ENCODE results near the gene COL5A1. TPM values are rescaled to one million over a fixed set of nuclear protein-coding genes. Genes with fewer than 3 reads are reported as not detected.
A peak's percentile ranks its signal among the peaks of the same experiment; 100 is the strongest.

The COL5A1 gene
- total and polyA plus RNA-seq, 2 experiments from 2014 or later, result 211 to 812 TPM

DNA sequence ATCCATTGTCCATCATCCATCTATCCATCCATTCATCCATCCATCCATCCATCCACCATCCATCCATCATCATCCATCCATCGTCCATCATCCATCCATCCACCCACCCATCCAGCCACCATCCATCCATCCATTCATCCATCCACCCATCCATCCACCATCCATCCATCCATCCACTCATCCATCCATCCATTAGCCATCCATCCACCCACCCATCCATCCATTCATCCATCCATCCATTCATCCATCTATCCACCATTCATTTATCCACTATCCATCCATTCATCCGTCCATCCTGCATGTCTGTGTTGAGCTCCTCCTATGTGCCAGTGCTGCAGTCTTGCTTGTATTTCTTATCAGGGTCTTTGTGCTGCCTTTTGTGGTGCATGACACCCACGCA is 44.2 kb downstream of the COL5A1 start:
- Histone ChIP-seq H3K36me3 (ENCODE audit: low read depth) (peaks cover 10% of the 10 kb centered on the region; the same call in 1 of the 2 replicates), H3F3A (ENCODE audit: insufficient read depth) (peaks cover 64% of the 10 kb centered on the region), H3K4me3 (no peak overlapping the region), H3K9me2 (ENCODE audit: insufficient read depth) (no peaks in the 10 kb centered on the region), H3K4me1 (ENCODE audit: insufficient read depth) (peaks cover 16% of the 10 kb centered on the region), H2AFZ (no peak overlapping the region), H4K20me1 (ENCODE audit: insufficient read depth) (peaks cover 39% of the 10 kb centered on the region), H3K9ac (no peak overlapping the region), H3K27ac (no peak overlapping the region), H3K4me2 (ENCODE audit: unreplicated experiment) (no peak overlapping the region), H3K27me3 (replicated peaks; ENCODE audit: insufficient read depth) (no peaks in the 10 kb centered on the region), H3K79me2 (ENCODE audit: insufficient read depth) (peaks cover 98% of the 10 kb centered on the region), H3K9me3 (ENCODE audit: low read depth) (no peaks in the 10 kb centered on the region)
- 97 to 98% methylated on average over 2 to 3 of the region's 3 CpGs for WGBS, 2 experiments (ENCODE audit: low coverage in 1 of 2, low lambda C conversion rate in 2 of 2, missing lambda C conversion rate in 2 of 2)
- TF ChIP-seq EZH2 (IDR thresholded peaks at IDR 0.05; ENCODE audit: insufficient read depth, poor library complexity, severe bottlenecking) (no peak), EZH2phosphoT487 (IDR thresholded peaks at IDR 0.05; ENCODE audit: insufficient read depth, low read depth) (no peak)
- in situ Hi-C loops (cut with MboI), result no loop called here
- DNase-seq, result no peak

GRCh38 chr9:134686896-134687295 is 45.3 kb downstream of the COL5A1 start:
- WGBS, 2 experiments (ENCODE audit: low coverage in 1 of 2, low lambda C conversion rate in 2 of 2, missing lambda C conversion rate in 2 of 2), result 88% methylated on average over 9 of the region's 9 CpGs

GRCh38 chr9:134687556-134687955 is 46.0 kb downstream of the COL5A1 start:
- Histone ChIP-seq H3K79me2 (ENCODE audit: insufficient read depth) (peaks cover 98% of the 10 kb centered on the region), H3K4me3 (no peak overlapping the region), H3K27me3 (replicated peaks; ENCODE audit: insufficient read depth) (no peaks in the 10 kb centered on the region), H3K9ac (no peak overlapping the region), H3K9me2 (ENCODE audit: insufficient read depth) (no peaks in the 10 kb centered on the region), H2AFZ (no peak overlapping the region), H3K9me3 (ENCODE audit: low read depth) (no peaks in the 10 kb centered on the region), H3K4me2 (ENCODE audit: unreplicated experiment) (no peak overlapping the region), H3F3A (ENCODE audit: insufficient read depth) (peaks cover 80% of the 10 kb centered on the region), H4K20me1 (ENCODE audit: insufficient read depth) (peaks cover 30% of the 10 kb centered on the region), H3K27ac (no peak overlapping the region), H3K36me3 (ENCODE audit: low read depth) (peaks cover 28% of the 10 kb centered on the region), H3K4me1 (ENCODE audit: insufficient read depth) (peaks cover 14% of the 10 kb centered on the region)
- WGBS, 2 experiments (ENCODE audit: low coverage in 1 of 2, low lambda C conversion rate in 2 of 2, missing lambda C conversion rate in 2 of 2), result 87 to 91% methylated on average over 10 of the region's 10 CpGs
- no peak for TF ChIP-seq EZH2 (IDR thresholded peaks at IDR 0.05; ENCODE audit: insufficient read depth, poor library complexity, severe bottlenecking)
- TF ChIP-seq EZH2phosphoT487 (IDR thresholded peaks at IDR 0.05; ENCODE audit: insufficient read depth, low read depth), result no peak
- no peak for DNase-seq
- in situ Hi-C loops (cut with MboI), result no loop called here

More at GRCh38 chr9:134686896-134687295, 45.3 kb downstream of the COL5A1 start:
- Histone ChIP-seq H3K9ac (no peak overlapping the region), H3K9me3 (ENCODE audit: low read depth) (no peaks in the 10 kb centered on the region), H3K79me2 (ENCODE audit: insufficient read depth) (peaks cover 98% of the 10 kb centered on the region), H3K4me1 (ENCODE audit: insufficient read depth) (peaks cover 16% of the 10 kb centered on the region), H3K4me2 (ENCODE audit: unreplicated experiment) (no peak overlapping the region), H3K27ac (no peak overlapping the region), H3K9me2 (ENCODE audit: insufficient read depth) (no peaks in the 10 kb centered on the region), H4K20me1 (ENCODE audit: insufficient read depth) (peaks cover 37% of the 10 kb centered on the region), H3K36me3 (ENCODE audit: low read depth) (peaks cover 21% of the 10 kb centered on the region), H3K27me3 (replicated peaks; ENCODE audit: insufficient read depth) (no peaks in the 10 kb centered on the region), H3F3A (ENCODE audit: insufficient read depth) (peaks cover 73% of the 10 kb centered on the region), H2AFZ (no peak overlapping the region), H3K4me3 (no peak overlapping the region)
- no peak for TF ChIP-seq EZH2phosphoT487 (IDR thresholded peaks at IDR 0.05; ENCODE audit: insufficient read depth, low read depth)
- no peak for TF ChIP-seq EZH2 (IDR thresholded peaks at IDR 0.05; ENCODE audit: insufficient read depth, poor library complexity, severe bottlenecking)
- no peak for DNase-seq
- in situ Hi-C loops (cut with MboI), result no loop called here

DNA sequence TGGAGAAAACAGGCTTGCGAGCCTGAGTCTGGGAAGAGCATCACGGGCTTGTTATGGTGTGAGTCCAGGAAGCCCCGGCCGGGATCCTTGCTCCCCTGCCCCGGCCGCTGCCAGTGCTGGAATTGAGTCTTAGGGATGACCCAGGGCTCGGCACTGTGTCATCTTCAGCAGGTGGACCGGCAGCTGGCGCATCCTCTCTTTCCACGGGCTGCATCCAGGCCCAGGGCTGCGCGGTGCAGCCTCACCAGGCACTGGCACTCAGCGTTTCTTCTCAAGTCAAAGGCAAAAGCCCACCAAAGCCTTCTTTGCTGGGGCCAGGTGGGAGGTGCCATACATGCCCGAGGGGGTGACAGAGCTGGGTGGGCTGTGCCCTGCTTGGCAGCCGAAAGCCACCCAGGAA is 46.6 kb downstream of the COL5A1 start:
- H3F3A ChIP-seq (ENCODE audit: insufficient read depth), result peaks cover 85% of the 10 kb centered on the region
- H3K4me1 ChIP-seq (ENCODE audit: insufficient read depth), result peaks cover 14% of the 10 kb centered on the region
- no peak overlapping the region for H3K4me2 ChIP-seq (ENCODE audit: unreplicated experiment)
- H3K4me3 ChIP-seq, result no peak overlapping the region
- H3K36me3 ChIP-seq (ENCODE audit: low read depth), result peaks cover 33% of the 10 kb centered on the region
- WGBS, 2 experiments (ENCODE audit: low coverage in 1 of 2, low lambda C conversion rate in 2 of 2, missing lambda C conversion rate in 2 of 2), result 84 to 90% methylated on average over 15 of the region's 15 CpGs
- in situ Hi-C loops (cut with MboI), result no loop called here
- H3K27me3 ChIP-seq (replicated peaks; ENCODE audit: insufficient read depth), result no peaks in the 10 kb centered on the region
- DNase-seq, result no peak
- H3K9ac ChIP-seq, result no peak overlapping the region
- TF ChIP-seq EZH2 (IDR thresholded peaks at IDR 0.05; ENCODE audit: insufficient read depth, poor library complexity, severe bottlenecking) (no peak), EZH2phosphoT487 (IDR thresholded peaks at IDR 0.05; ENCODE audit: insufficient read depth, low read depth) (no peak)
- peaks cover 30% of the 10 kb centered on the region for H4K20me1 ChIP-seq (ENCODE audit: insufficient read depth)
- no peak overlapping the region for H2AFZ ChIP-seq
- no peaks in the 10 kb centered on the region for H3K9me3 ChIP-seq (ENCODE audit: low read depth)
- H3K9me2 ChIP-seq (ENCODE audit: insufficient read depth), result no peaks in the 10 kb centered on the region
- 0 out of 2 replicates have a peak overlapping the region, but pooled peaks have one; percentile 56 for H3K27ac ChIP-seq
- peaks cover 98% of the 10 kb centered on the region for H3K79me2 ChIP-seq (ENCODE audit: insufficient read depth)
